Motor neuron (in vitro differentiated cells): ENCODE measurements around the gene HEYL. TPM values are rescaled to one million over a fixed set of nuclear protein-coding genes. Genes with fewer than 3 reads are reported as not detected.

Source experiments
- ATAC-seq, 8 experiments: fragments of 200-7000 bp; cut with Tn5 transposase; replicated peaks in 6 of 8; 2 replicates each; pipeline ENCODE4 v1.8.0; 2021; ENCODE audit warnings: mild to moderate bottlenecking in 8 of 8, moderate library complexity in 8 of 8
- H3K27ac ChIP-seq, 2 donors: fragments of 250-450 bp; sonication (Bioruptor Pico); 2 replicates each; pipeline ENCODE4 v1.9.0; 2021; ENCODE audit warnings: antibody characterized with exemption in 2 of 2, mild to moderate bottlenecking in 2 of 2, moderate library complexity in 1 of 2
- H3K4me1 ChIP-seq, 2 donors: fragments of 250-450 bp; sonication (Bioruptor Pico); replicated peaks in 1 of 2; 2 replicates each; pipeline ENCODE4 v1.6.1; 2021; ENCODE audit warnings: antibody characterized with exemption in 2 of 2, mild to moderate bottlenecking in 2 of 2, moderate library complexity in 1 of 2
- H3K4me3 ChIP-seq, 5 donors: fragments of 250-450 bp; sonication (Bioruptor Pico); 2 replicates each; pipeline ENCODE4 v1.9.0; 2021; ENCODE audit warnings: antibody characterized with exemption in 5 of 5, mild to moderate bottlenecking in 5 of 5, moderate library complexity in 4 of 5
- WGBS, 10 experiments: fragments of 450-650 bp; shearing (Covaris generic); methylation state at CpG; one replicate each; pipeline ENCODE4 v1.0.0; 2022; 5-methylcytosine and 5-hydroxymethylcytosine counted together
- in situ Hi-C, 9 experiments: fragments of 400-800 bp; cut with MboI; loops; one replicate each; pipeline ENCODE4 v1.15.0; 2021; ENCODE audit warnings: low sequenced_read_pairs in 9 of 9, low pct_unique_long_range_greater_than_20kb in 2 of 9; ENCODE audit not compliant: unreplicated experiment in 9 of 9
- total RNA-seq, 8 experiments: library from RNA; unstranded; fragments of 300-600 nt; gene quantifications; 2 replicates each; pipeline versions ENCODE4 v1.2.3 to v1.2.4, GENCODE V29; 2022

HEYL gene
- total RNA-seq, 8 experiments from 2014 or later = 0.16 to 8.4 (median 0.50) TPM; not detected in 1

- peak; percentile 12 to 61 (median 54) for ATAC-seq
- Histone ChIP-seq H3K27ac (peak overlapping the region; percentile 25 to 78), H3K4me1 (peaks cover 25 to 29% of the 10 kb centered on the region in 2 donors), H3K4me3 (peak overlapping the region; percentile 57 to 85 (median 63))
- whole genome bisulfite sequencing, 10 experiments = 0 to 14% (median 3%) methylated on average over 1 to 39 of the region's 48 CpGs; no CpG with 5 or more reads in 1 of the 10 experiments
- in situ Hi-C loops = loop anchor here in 1 of 9 experiments (25.0 kb wide), 1 partner anchor 137 kb away; no protein-coding TSS in a partner anchor
These were observed 64.0 kb downstream of the HEYL start for GRCh38 chr1:39575191-39576015.

GRCh38 chr1:39574646-39575045 is 64.8 kb downstream of the HEYL start:
- 25 to 100% (median 33%) methylated on average over 1 to 5 of the region's 5 CpGs; no CpG with 5 or more reads in 3 of the 10 experiments for WGBS, 10 experiments
- H3K4me3 ChIP-seq = peak overlapping the region; percentile 57 to 85 (median 63)
- peak in 3 of 8 experiments; percentile 3 to 14 (median 6) for ATAC-seq
- H3K27ac ChIP-seq = no peak overlapping the region
- peaks cover 25 to 29% of the 10 kb centered on the region in 2 donors for H3K4me1 ChIP-seq
- in situ Hi-C loops = loop anchor here in 2 of 9 experiments (25.0 kb wide), 2 partner anchors 112 to 138 kb away; no protein-coding TSS in a partner anchor

Other genes with a start within 250 kb of the HEYL start
- gene BMP8A, start 148.0 kb downstream of the HEYL start, total RNA-seq = under 1 TPM in 4 of 8 experiments, not detected in 4; 0.16 to 0.43 (median 0.22) TPM
- 100 to 1,000 TPM in 7 of 8 experiments, 10 to 100 TPM in 1; 92.6 to 351 (median 170) TPM for gene PABPC4, start 62.9 kb downstream of the HEYL start, total RNA-seq
- gene NT5C1A, start 32.5 kb upstream of the HEYL start, total RNA-seq = 1 to 10 TPM in 3 of 8 experiments, under 1 TPM in 2, not detected in 3; 0.22 to 2.0 (median 1.0) TPM
- gene HPCAL4, start 51.8 kb upstream of the HEYL start, total RNA-seq = 10 to 100 TPM in 5 of 8 experiments, 1 to 10 TPM in 1, under 1 TPM in 2; 0.17 to 36.8 (median 15.9) TPM
- gene PPIE, start 99.2 kb upstream of the HEYL start, total RNA-seq = 10 to 100 TPM; 45.9 to 84.5 (median 54.6) TPM
- 1 to 10 TPM in 2 of 8 experiments, under 1 TPM in 5, not detected in 1; 0.51 to 1.8 (median 0.93) TPM for gene OXCT2, start 131.7 kb upstream of the HEYL start, total RNA-seq
- 1 to 10 TPM in 4 of 8 experiments, under 1 TPM in 4; 0.20 to 3.5 (median 1.1) TPM for gene BMP8B, start 149.2 kb upstream of the HEYL start, total RNA-seq
- 10 to 100 TPM; 19.5 to 57.6 (median 38.6) TPM for gene TRIT1, start 243.9 kb upstream of the HEYL start, total RNA-seq